A673 (cell line): ENCODE data around the gene NLRP12. TPM values are rescaled to one million over a fixed set of nuclear protein-coding genes. Genes with fewer than 3 reads are reported as not detected.

Experiments
- BruUV-seq: library from RNA; stranded (reverse); fragments of 400-500 nt; replicated peaks from 2 replicates; lab custom pipeline; 2021; lab: Mats Ljungman, UMichigan
- CTCF ChIA-PET: fragments of 300-600 bp; sonication (Branson Sonifier 250); formaldehyde crosslinking; loops from one replicate; lab custom pipeline; 2022; ENCODE audit warnings: antibody characterized with exemption; lab: Charles Lee
- POLR2A ChIA-PET: fragments of 300-600 bp; sonication (Branson Sonifier 250); formaldehyde crosslinking; loops from one replicate; lab custom pipeline; 2022; ENCODE audit warnings: antibody characterized with exemption; ENCODE audit not compliant: low non-redundant PET; lab: Charles Lee
- DNase-seq: peaks from one replicate; pipeline ENCODE4 v3.0.0-alpha.2; 2015; ENCODE audit warnings: low spot score
- H3K27ac ChIP-seq: fragments of 200-600 bp; sonication (generic); 2 replicates; pipeline ENCODE4 v1.5.1; 2016; ENCODE audit warnings: mixed run types, low read depth, mild to moderate bottlenecking, mixed read lengths, antibody characterized with exemption, low read length; ENCODE audit not compliant: poor library complexity, severe bottlenecking
- H3K27me3 ChIP-seq: fragments of 200-600 bp; sonication (generic); replicated peaks from 2 replicates; pipeline ENCODE4 v1.6.1; 2017; ENCODE audit warnings: mixed run types, low read depth, mild to moderate bottlenecking, mixed read lengths, antibody characterized with exemption, low read length; ENCODE audit not compliant: insufficient read depth, poor library complexity
- H3K36me3 ChIP-seq: fragments of 200-600 bp; sonication (generic); 2 replicates; pipeline ENCODE4 v1.6.1; 2016; ENCODE audit warnings: mixed run types, mild to moderate bottlenecking, mixed read lengths, antibody characterized with exemption, low read length; ENCODE audit not compliant: insufficient read depth, poor library complexity, severe bottlenecking
- H3K4me1 ChIP-seq: fragments of 200-600 bp; sonication (generic); 2 replicates; pipeline ENCODE4 v1.6.1; 2017; ENCODE audit warnings: mixed run types, mild to moderate bottlenecking, mixed read lengths, antibody characterized with exemption, low read length; ENCODE audit not compliant: insufficient read depth, poor library complexity, severe bottlenecking
- H3K4me3 ChIP-seq: fragments of 200-600 bp; sonication (generic); 2 replicates; pipeline ENCODE4 v1.5.1; 2016; ENCODE audit warnings: low read depth, mixed run types, mild to moderate bottlenecking, mixed read lengths, low read length; ENCODE audit not compliant: poor library complexity, severe bottlenecking
- H3K9me3 ChIP-seq: fragments of 200-600 bp; sonication (generic); 2 replicates; pipeline ENCODE4 v1.6.1; 2016; ENCODE audit warnings: mixed run types, low read depth, mild to moderate bottlenecking, mixed read lengths, antibody characterized with exemption, low read length; ENCODE audit not compliant: poor library complexity, severe bottlenecking
- EZH2 ChIP-seq: fragments of 200-600 bp; sonication (generic); IDR thresholded peaks from 2 replicates; pipeline ENCODE4 v1.6.1; 2017; ENCODE audit warnings: borderline replicate concordance, low read depth, mild to moderate bottlenecking, mixed read lengths, antibody characterized with exemption, low read length; ENCODE audit not compliant: poor library complexity, severe bottlenecking
- intact Hi-C: fragments of 100-400 bp; cut with micrococcal nuclease; formaldehyde crosslinking; loops from one replicate; pipeline ENCODE4 v1.10.0; 2022; ENCODE audit not compliant: unreplicated experiment
- total RNA-seq: library from RNA; stranded (reverse); gene quantifications from 2 replicates; pipeline ENCODE4 v1.2.3, GENCODE V29; 2021
- TF ChIP-seq, protein P1 (sequence below): fragments of 300-800, 200-600 bp; sonication (generic); conservative IDR thresholded peaks from 2 replicates; pipeline ENCODE4 v1.5.1; 2017; ENCODE audit warnings: low read depth, mild to moderate bottlenecking, antibody characterized with exemption, low read length, moderate library complexity, mixed read lengths

Gene NLRP12
- total RNA-seq, 1 experiment from 2014 or later = not detected

DNA sequence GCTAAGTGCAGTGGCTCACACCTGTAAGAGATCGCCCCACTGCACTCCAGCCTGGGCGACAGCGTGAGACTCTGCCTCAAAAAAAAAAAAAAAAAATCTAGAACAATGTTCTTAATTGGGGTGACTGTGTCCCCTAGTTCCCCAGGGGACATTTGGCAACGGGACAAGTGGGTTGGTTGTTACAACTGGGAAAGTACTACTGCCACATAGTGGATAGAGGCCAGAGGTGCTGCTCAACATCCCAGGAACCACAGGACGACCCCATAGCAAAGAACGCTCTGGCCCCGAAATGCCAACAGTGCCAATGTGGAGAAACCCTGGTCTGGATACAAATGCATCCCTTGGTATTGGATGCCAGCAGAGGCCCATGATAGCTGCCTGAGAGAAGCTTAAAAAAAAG is 11.8 kb downstream of the NLRP12 start:
- no peaks in the 10 kb centered on the region for H3K36me3 ChIP-seq
- peak; percentile 63 for DNase-seq
- no peaks in the 10 kb centered on the region for H3K9me3 ChIP-seq
- no peaks in the 10 kb centered on the region for H3K4me1 ChIP-seq
- CTCF ChIA-PET = no interaction called here
- intact Hi-C loops = no loop called here
- no peak overlapping the region for H3K27ac ChIP-seq
- no TSS peak for BruUV-seq
- POLR2A ChIA-PET = no interaction called here
- TF ChIP-seq, protein P1, sequence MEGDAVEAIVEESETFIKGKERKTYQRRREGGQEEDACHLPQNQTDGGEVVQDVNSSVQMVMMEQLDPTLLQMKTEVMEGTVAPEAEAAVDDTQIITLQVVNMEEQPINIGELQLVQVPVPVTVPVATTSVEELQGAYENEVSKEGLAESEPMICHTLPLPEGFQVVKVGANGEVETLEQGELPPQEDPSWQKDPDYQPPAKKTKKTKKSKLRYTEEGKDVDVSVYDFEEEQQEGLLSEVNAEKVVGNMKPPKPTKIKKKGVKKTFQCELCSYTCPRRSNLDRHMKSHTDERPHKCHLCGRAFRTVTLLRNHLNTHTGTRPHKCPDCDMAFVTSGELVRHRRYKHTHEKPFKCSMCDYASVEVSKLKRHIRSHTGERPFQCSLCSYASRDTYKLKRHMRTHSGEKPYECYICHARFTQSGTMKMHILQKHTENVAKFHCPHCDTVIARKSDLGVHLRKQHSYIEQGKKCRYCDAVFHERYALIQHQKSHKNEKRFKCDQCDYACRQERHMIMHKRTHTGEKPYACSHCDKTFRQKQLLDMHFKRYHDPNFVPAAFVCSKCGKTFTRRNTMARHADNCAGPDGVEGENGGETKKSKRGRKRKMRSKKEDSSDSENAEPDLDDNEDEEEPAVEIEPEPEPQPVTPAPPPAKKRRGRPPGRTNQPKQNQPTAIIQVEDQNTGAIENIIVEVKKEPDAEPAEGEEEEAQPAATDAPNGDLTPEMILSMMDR = peak; percentile 46
- no peak for TF ChIP-seq EZH2
- H3K27me3 ChIP-seq = no peaks in the 10 kb centered on the region
- no peak overlapping the region for H3K4me3 ChIP-seq

DNA sequence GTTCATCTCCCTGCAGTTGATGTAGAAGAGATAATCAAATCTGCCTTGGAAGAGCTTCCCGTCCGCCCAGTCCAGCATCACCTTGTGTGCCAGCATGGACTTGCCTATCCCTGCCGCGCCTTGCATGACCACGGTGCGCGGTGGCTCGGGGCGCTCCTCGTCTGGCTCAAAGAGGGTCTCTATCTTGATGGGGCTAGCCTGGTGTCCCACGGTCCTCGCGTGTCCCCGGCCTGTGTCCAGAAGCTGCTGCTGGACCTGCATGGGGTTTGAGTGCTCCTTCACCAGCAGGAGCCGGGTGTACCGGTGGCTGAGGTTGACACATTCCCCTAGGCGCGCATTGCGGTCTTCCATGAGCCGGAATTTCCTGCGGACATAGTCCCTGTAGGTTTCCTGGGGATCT is 13.2 kb downstream of the NLRP12 start:
- DNase-seq = no peak
- no peaks in the 10 kb centered on the region for H3K4me1 ChIP-seq
- H3K27me3 ChIP-seq = no peaks in the 10 kb centered on the region
- no peak overlapping the region for H3K27ac ChIP-seq
- H3K9me3 ChIP-seq = no peaks in the 10 kb centered on the region
- intact Hi-C loops = no loop called here
- H3K4me3 ChIP-seq = no peak overlapping the region
- CTCF ChIA-PET = interaction anchor here (3.3 kb wide), 1 partner anchor 219 kb away, joined by 29 read pairs; no protein-coding TSS in a partner anchor
- no TSS peak for BruUV-seq
- TF ChIP-seq, protein P1 = no peak
- TF ChIP-seq EZH2 = no peak
- POLR2A ChIA-PET = no interaction called here
- no peaks in the 10 kb centered on the region for H3K36me3 ChIP-seq

DNA sequence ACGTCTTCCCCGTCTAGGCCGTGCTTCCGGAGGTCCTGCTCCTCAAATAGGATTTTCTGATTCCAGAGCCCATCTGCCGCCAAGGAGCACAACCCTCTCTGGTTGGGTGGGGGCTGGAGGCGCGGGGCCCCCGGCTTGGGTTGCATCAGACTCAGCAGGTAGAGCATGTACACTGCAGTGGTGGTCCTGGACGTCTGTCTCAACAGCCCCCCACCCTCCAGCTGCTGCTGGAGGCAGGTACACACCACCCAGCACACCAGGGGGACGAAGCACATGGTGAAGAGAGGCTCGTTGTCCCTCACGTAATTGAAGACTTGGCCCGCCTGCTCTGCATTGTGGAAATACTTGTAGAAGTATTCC is 13.9 kb downstream of the NLRP12 start:
- no peaks in the 10 kb centered on the region for H3K36me3 ChIP-seq
- no peak overlapping the region for H3K27ac ChIP-seq
- TF ChIP-seq, protein P1 = no peak
- TF ChIP-seq EZH2 = no peak
- no TSS peak for BruUV-seq
- no peak for DNase-seq
- no peaks in the 10 kb centered on the region for H3K4me1 ChIP-seq
- H3K27me3 ChIP-seq = no peaks in the 10 kb centered on the region
- intact Hi-C loops = no loop called here
- no peaks in the 10 kb centered on the region for H3K9me3 ChIP-seq
- CTCF ChIA-PET = interaction anchor here (0.9 to 3.3 kb wide), 4 partner anchors 9 to 221 kb away, joined by 4 to 29 read pairs (median 15); no protein-coding TSS in a partner anchor
- POLR2A ChIA-PET = no interaction called here
- no peak overlapping the region for H3K4me3 ChIP-seq
